Ascending aorta (tissue), 2 donors: ENCODE results near the gene LMOD3. TPM values are rescaled to one million over a fixed set of nuclear protein-coding genes. Genes with fewer than 3 reads are reported as not detected.
A peak's percentile ranks its signal among the peaks of the same experiment; 100 is the strongest.

ENCODE experiments used
- DNase-seq, 2 donors: peaks; one replicate each; pipeline ENCODE4 v3.0.0-alpha.2; 2019; ENCODE audit warnings: low spot score in 2 of 2
- H3K27ac ChIP-seq, 2 donors: fragments of 200-600 bp; sonication (generic); one replicate each; pipeline ENCODE4 v1.5.1; 2016 to 2017; ENCODE audit warnings: mild to moderate bottlenecking in 1 of 2
- H3K27me3 ChIP-seq: fragments of 200-600 bp; sonication (generic); one replicate; pipeline ENCODE4 v1.5.1; 2017
- H3K36me3 ChIP-seq, 2 donors: fragments of 200-600 bp; sonication (generic); one replicate each; pipeline ENCODE4 v1.5.1; 2016
- H3K4me1 ChIP-seq, 2 donors: fragments of 200-600 bp; sonication (generic); one replicate each; pipeline ENCODE4 v1.5.1; 2016 to 2017; ENCODE audit warnings: mild to moderate bottlenecking in 1 of 2
- H3K4me3 ChIP-seq, 2 donors: fragments of 200-600 bp; sonication (generic); one replicate each; pipeline ENCODE4 v1.5.1; 2016 to 2017; ENCODE audit warnings: mild to moderate bottlenecking in 1 of 2
- H3K9me3 ChIP-seq, 2 donors: fragments of 200-600 bp; sonication (generic); one replicate each; pipeline ENCODE4 v1.5.1; 2016
- intact Hi-C: fragments of 100-400 bp; cut with DNase I; formaldehyde crosslinking; loops from one replicate; pipeline ENCODE4 v1.15.1; 2023
- total RNA-seq: library from RNA; depleted of rRNA; stranded (reverse); fragments of >200 nt; gene quantifications from one replicate; pipeline ENCODE4 v1.1.0, GENCODE V29; 2016
- TF ChIP-seq, protein P1 (sequence below), 3 experiments: fragments of 200-600 bp in 2 of 3; fragments of 450-650 bp in 1 of 3; sonication (generic) in 2 of 3; IDR thresholded peaks; one replicate each; pipeline ENCODE4 v1.5.1; 2016 to 2019; ENCODE audit warnings: antibody characterized with exemption in 3 of 3, mild to moderate bottlenecking in 1 of 3, moderate library complexity in 1 of 3

LMOD3 gene
- total RNA-seq, 1 donor from 2014 or later: not detected

- peaks cover 0 to 23% of the 10 kb centered on the region in 2 donors for H3K4me1 ChIP-seq
- H3K27ac ChIP-seq: no peak overlapping the region
- no peak overlapping the region for H3K4me3 ChIP-seq
- TF ChIP-seq, protein P1, sequence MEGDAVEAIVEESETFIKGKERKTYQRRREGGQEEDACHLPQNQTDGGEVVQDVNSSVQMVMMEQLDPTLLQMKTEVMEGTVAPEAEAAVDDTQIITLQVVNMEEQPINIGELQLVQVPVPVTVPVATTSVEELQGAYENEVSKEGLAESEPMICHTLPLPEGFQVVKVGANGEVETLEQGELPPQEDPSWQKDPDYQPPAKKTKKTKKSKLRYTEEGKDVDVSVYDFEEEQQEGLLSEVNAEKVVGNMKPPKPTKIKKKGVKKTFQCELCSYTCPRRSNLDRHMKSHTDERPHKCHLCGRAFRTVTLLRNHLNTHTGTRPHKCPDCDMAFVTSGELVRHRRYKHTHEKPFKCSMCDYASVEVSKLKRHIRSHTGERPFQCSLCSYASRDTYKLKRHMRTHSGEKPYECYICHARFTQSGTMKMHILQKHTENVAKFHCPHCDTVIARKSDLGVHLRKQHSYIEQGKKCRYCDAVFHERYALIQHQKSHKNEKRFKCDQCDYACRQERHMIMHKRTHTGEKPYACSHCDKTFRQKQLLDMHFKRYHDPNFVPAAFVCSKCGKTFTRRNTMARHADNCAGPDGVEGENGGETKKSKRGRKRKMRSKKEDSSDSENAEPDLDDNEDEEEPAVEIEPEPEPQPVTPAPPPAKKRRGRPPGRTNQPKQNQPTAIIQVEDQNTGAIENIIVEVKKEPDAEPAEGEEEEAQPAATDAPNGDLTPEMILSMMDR (IDR thresholded peaks at IDR 0.05): no peak
- H3K36me3 ChIP-seq: peaks cover 39 to 50% of the 10 kb centered on the region in 2 donors
- no peak for DNase-seq
- H3K27me3 ChIP-seq: no peaks in the 10 kb centered on the region
- intact Hi-C loops: no loop called here
- no peaks in the 10 kb centered on the region for H3K9me3 ChIP-seq
These were observed 17.8 kb downstream of the LMOD3 start for GRCh38 chr3:69104586-69104985.

DNA sequence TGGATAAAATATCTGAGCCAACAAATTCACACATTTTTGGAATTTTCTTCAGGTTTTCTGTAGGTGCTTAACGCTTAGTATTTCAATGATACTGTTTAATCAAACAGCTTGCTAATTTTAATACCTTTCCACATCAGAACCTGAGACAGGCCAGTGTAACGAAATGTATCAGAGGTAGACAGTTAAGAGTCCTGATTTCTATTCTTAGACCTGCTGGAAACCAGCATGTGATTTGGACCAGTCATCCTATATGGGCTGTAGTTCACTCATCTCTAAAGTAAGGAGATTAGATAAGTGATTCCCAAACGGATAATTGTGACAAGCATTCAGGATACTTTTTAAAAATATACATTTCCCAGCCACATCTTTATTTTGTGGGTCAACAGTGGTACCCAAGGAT is 19.3 kb downstream of the LMOD3 start:
- Histone ChIP-seq H3K9me3 (no peaks in the 10 kb centered on the region), H3K27me3 (no peaks in the 10 kb centered on the region), H3K36me3 (peaks cover 39 to 50% of the 10 kb centered on the region in 2 donors), H3K27ac (no peak overlapping the region), H3K4me3 (no peak overlapping the region), H3K4me1 (peaks cover 0 to 28% of the 10 kb centered on the region in 2 donors)
- DNase-seq: no peak
- intact Hi-C loops: no loop called here
- TF ChIP-seq, protein P1 (IDR thresholded peaks at IDR 0.05): no peak

DNA sequence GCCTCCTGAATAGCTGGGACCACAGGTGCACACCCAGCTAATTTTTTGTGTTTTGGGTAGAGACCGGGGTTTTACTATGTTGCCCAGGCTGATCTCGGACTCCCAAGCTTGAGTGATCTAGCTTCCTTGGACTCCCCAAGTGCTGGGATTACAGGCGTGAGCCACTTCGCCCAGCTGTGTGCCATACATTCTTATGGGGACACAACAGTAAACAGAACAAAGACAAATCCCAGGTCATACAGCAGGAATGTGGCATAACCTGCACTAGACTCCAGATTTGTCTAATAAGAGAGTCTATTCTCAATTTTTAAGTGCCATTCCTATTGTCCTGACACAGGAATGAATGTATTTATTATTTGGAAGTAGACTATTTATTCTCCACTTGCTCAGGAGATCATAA is 20.0 kb downstream of the LMOD3 start:
- no peak overlapping the region for H3K4me3 ChIP-seq
- H3K27me3 ChIP-seq: no peaks in the 10 kb centered on the region
- TF ChIP-seq, protein P1 (IDR thresholded peaks at IDR 0.05): no peak
- H3K36me3 ChIP-seq: peaks cover 39 to 50% of the 10 kb centered on the region in 2 donors
- no peak for DNase-seq
- H3K27ac ChIP-seq: no peak overlapping the region
- H3K4me1 ChIP-seq: peaks cover 0 to 35% of the 10 kb centered on the region in 2 donors
- no peaks in the 10 kb centered on the region for H3K9me3 ChIP-seq
- intact Hi-C loops: no loop called here

GRCh38 chr3:69099576-69099975 is 22.8 kb downstream of the LMOD3 start:
- no peak for DNase-seq
- peak overlapping the region; percentile 16 to 29 for H3K27ac ChIP-seq
- intact Hi-C loops: no loop called here
- TF ChIP-seq, protein P1 (IDR thresholded peaks at IDR 0.05): no peak
- H3K4me3 ChIP-seq: no peak overlapping the region
- no peaks in the 10 kb centered on the region for H3K9me3 ChIP-seq
- H3K4me1 ChIP-seq: peaks cover 0 to 50% of the 10 kb centered on the region in 2 donors
- H3K27me3 ChIP-seq: no peaks in the 10 kb centered on the region
- peaks cover 35 to 36% of the 10 kb centered on the region in 2 donors for H3K36me3 ChIP-seq

DNA sequence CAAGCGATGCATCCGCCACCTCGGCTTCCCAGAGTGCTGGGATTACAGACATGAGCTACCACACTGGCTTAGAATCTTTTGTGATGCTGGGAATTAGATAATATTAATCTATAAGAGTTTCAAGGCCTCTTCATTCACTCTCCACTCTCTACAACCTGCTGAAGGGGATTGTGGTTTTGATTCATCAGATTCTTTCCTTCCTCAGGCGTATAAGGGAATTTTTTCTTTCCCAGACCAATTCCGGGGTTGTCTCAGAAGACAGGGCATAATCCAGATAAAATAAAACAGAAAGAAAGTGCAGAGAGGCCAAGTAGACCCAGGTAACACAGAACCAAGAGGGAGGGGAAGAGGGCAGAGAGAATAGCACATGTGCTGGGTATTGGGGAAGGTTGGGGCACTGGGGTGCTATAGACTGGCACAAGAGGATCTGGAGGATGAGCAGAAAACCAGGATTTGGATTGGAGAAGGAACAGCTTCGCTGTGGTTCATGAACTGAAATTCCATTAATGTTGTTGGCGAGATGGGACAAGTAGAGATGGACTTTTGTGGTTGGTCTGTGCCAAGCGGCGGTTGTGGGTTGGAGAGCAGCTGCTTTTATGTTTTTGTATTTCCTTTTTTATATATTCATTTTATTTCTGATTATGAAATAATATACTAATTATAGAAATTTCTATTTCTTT is 24.8 kb downstream of the LMOD3 start:
- Histone ChIP-seq H3K27me3 (no peaks in the 10 kb centered on the region), H3K9me3 (no peaks in the 10 kb centered on the region), H3K4me3 (no peak overlapping the region), H3K27ac (peak overlapping the region; percentile 48 to 88), H3K36me3 (peaks cover 16 to 17% of the 10 kb centered on the region in 2 donors), H3K4me1 (peaks cover 7 to 67% of the 10 kb centered on the region in 2 donors)
- TF ChIP-seq, protein P1 (IDR thresholded peaks at IDR 0.05): no peak
- no peak for DNase-seq
- intact Hi-C loops: no loop called here
